Subcutaneous abdominal adipose tissue (tissue), 5 donors: Measurements from ENCODE around the gene C10orf62.

Source experiments
- H3K27ac ChIP-seq: one replicate; pipeline ENCODE4 v1.7.0; 2013; ENCODE audit warnings: low read depth, mild to moderate bottlenecking, inconsistent platforms, low read length, moderate library complexity
- H3K27me3 ChIP-seq, 5 donors: one replicate each; pipeline ENCODE4 v1.7.0; 2013; ENCODE audit warnings: low read length in 5 of 5, inconsistent platforms in 1 of 5; ENCODE audit not compliant: control insufficient read depth in 5 of 5, insufficient read depth in 4 of 5
- H3K36me3 ChIP-seq, 5 donors: one replicate each; pipeline ENCODE4 v1.7.0; 2013; ENCODE audit warnings: low read length in 5 of 5; ENCODE audit not compliant: control insufficient read depth in 5 of 5, insufficient read depth in 5 of 5
- H3K4me1 ChIP-seq, 5 donors: one replicate each; pipeline ENCODE4 v1.7.0; 2013; ENCODE audit warnings: low read length in 5 of 5, mild to moderate bottlenecking in 3 of 5, moderate library complexity in 1 of 5; ENCODE audit not compliant: control insufficient read depth in 5 of 5, insufficient read depth in 5 of 5
- H3K4me3 ChIP-seq, 5 donors: one replicate each; pipeline ENCODE4 v1.7.0; 2013; ENCODE audit warnings: low read length in 5 of 5, low read depth in 1 of 5
- H3K9ac ChIP-seq, 5 donors: one replicate each; pipeline ENCODE4 v1.7.0; 2013; ENCODE audit warnings: low read length in 5 of 5, mild to moderate bottlenecking in 4 of 5, moderate library complexity in 3 of 5
- H3K9me3 ChIP-seq, 5 donors: one replicate each; pipeline ENCODE4 v1.7.0; 2013; ENCODE audit warnings: low read length in 5 of 5; ENCODE audit not compliant: control insufficient read depth in 5 of 5
- donor health status: healthy.
- donor health status: healthy.
- donor health status: healthy.
- donor health status: healthy.
- donor health status: healthy.

Gene C10orf62

DNA sequence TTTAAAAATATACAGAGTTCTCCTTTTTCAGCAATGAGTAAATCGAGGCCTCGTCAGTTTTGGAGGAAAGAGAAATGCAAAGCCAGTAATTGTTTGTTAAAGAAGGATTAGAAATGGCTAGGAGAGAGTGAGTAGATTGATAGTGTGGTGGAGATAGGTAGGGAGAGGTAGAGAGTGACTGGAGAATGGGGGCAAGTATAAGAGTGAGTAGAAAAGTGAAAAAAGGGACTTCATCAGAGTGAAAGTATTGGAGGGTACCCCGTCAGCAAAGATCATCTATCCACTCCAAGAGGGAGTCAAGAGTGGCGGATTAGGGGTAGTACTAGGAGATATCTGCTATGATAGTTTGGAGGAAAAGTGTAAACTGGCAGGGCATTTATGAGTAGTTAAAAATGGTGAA lies 26.2 kb upstream of the C10orf62 start:
- Histone ChIP-seq H3K4me1 (peaks cover 0 to 6% (median 2%) of the 10 kb centered on the region in 5 donors), H3K4me3 (no peak overlapping the region)

GRCh38 chr10:97564776-97565175 lies 24.7 kb upstream of the C10orf62 start:
- Histone ChIP-seq H3K9ac (no peak overlapping the region), H3K4me1 (peaks cover 0 to 6% (median 2%) of the 10 kb centered on the region in 5 donors), H3K27ac (no peak overlapping the region), H3K9me3 (no peaks in the 10 kb centered on the region), H3K27me3 (no peaks in the 10 kb centered on the region), H3K4me3 (no peak overlapping the region), H3K36me3 (peaks cover 3 to 18% (median 16%) of the 10 kb centered on the region in 5 donors)

More for the DNA sequence above, 26.2 kb upstream of the C10orf62 start:
- Histone ChIP-seq H3K27me3 (no peaks in the 10 kb centered on the region), H3K9ac (no peak overlapping the region), H3K27ac (no peak overlapping the region), H3K36me3 (peaks cover 0 to 6% (median 5%) of the 10 kb centered on the region in 5 donors), H3K9me3 (no peaks in the 10 kb centered on the region)

DNA sequence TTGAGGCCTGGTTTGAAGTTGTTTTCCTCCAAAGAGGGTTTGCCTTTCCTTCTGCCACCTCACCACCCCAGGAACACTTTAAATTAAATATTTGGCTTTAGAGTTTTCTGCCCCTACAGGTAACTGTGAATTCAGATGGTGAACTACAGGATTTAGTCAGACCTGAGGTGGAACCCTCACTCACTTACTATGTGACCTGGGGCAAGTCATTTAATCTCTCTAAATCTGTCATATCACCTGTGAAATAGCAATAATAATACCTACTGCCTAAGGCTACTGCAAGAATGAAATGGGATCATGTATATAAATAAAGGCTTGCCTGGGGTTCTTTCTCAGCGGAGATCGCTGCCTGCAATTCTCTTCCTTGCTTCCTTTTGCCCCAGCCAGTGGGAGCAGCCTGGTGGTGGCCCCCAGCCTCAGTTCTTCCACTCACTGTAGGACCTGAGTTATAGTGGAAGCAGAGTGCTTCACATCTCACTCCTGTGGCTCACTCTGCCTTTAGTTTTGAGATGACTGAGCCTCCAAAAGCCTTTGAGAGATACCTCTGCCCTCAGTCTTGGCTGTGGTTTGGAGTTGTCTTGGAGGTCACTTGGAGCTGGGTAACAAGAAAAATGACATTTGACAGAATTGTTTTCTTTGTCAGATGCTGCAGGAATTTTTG lies 23.1 kb upstream of the C10orf62 start:
- Histone ChIP-seq H3K9ac (no peak overlapping the region), H3K27me3 (no peaks in the 10 kb centered on the region), H3K4me3 (no peak overlapping the region), H3K27ac (no peak overlapping the region), H3K9me3 (no peaks in the 10 kb centered on the region), H3K4me1 (peaks cover 0 to 6% (median 2%) of the 10 kb centered on the region in 5 donors), H3K36me3 (peaks cover 3 to 35% (median 32%) of the 10 kb centered on the region in 5 donors)

GRCh38 chr10:97567891-97568290 lies 21.6 kb upstream of the C10orf62 start:
- H3K9me3 ChIP-seq, result no peaks in the 10 kb centered on the region
- H3K4me1 ChIP-seq, result peaks cover 4 to 16% (median 10%) of the 10 kb centered on the region in 5 donors
- no peak overlapping the region for H3K4me3 ChIP-seq
- H3K9ac ChIP-seq, result no peak overlapping the region
- H3K27me3 ChIP-seq, result no peaks in the 10 kb centered on the region
- no peak overlapping the region for H3K27ac ChIP-seq
- H3K36me3 ChIP-seq, result peaks cover 3 to 40% (median 32%) of the 10 kb centered on the region in 5 donors

GRCh38 chr10:97570146-97570788 lies 19.3 kb upstream of the C10orf62 start:
- peaks cover 4 to 17% (median 11%) of the 10 kb centered on the region in 5 donors for H3K4me1 ChIP-seq
- H3K9ac ChIP-seq, result no peak overlapping the region
- no peaks in the 10 kb centered on the region for H3K27me3 ChIP-seq
- H3K36me3 ChIP-seq, result peaks cover 3 to 40% (median 32%) of the 10 kb centered on the region in 5 donors
- no peak overlapping the region for H3K27ac ChIP-seq
- H3K4me3 ChIP-seq, result no peak overlapping the region
- no peaks in the 10 kb centered on the region for H3K9me3 ChIP-seq

DNA sequence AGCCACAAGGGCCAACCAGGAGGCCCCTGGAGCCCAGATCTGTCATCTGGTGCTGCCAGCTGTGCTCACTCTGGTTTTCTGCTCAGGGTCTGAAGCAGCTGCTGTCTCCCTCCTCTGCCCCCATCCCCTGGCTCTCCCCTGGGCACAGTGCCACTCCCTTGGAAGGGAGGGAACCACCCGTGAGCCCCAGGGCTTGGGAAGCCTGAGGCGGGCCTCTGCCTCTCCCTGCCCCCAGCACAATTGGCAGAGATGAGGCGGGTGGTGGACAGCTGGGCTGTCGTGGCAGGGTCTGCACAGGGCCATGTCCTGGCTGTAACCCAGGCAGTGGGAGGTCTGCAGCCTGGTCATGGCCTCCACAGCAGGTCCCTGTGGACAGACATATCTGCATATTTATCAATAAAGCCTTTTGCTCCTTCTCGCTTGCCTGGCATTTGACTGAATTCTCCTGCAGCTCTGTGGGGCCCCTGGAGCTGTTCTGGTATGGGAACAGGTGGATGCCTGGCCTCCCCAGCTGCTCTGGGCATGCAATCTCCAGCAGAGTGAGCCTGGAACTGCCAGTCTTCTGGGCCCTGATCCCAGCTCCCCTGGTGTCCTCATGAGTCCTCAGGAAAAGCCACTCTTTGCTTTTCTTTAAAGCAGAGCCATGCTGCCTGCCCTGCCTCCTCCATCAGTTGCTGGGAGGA lies 18.6 kb upstream of the C10orf62 start:
- no peak overlapping the region for H3K4me3 ChIP-seq
- peaks cover 3 to 40% (median 32%) of the 10 kb centered on the region in 5 donors for H3K36me3 ChIP-seq
- no peak overlapping the region for H3K9ac ChIP-seq
- no peak overlapping the region for H3K27ac ChIP-seq
- H3K4me1 ChIP-seq, result peaks cover 4 to 17% (median 11%) of the 10 kb centered on the region in 5 donors
- H3K9me3 ChIP-seq, result no peaks in the 10 kb centered on the region
- no peaks in the 10 kb centered on the region for H3K27me3 ChIP-seq

GRCh38 chr10:97571622-97572021 lies 17.9 kb upstream of the C10orf62 start:
- peaks cover 3 to 40% (median 32%) of the 10 kb centered on the region in 5 donors for H3K36me3 ChIP-seq
- H3K4me1 ChIP-seq, result peaks cover 4 to 12% (median 11%) of the 10 kb centered on the region in 5 donors
- no peak overlapping the region for H3K27ac ChIP-seq
- no peaks in the 10 kb centered on the region for H3K27me3 ChIP-seq
- H3K4me3 ChIP-seq, result no peak overlapping the region
- H3K9ac ChIP-seq, result no peak overlapping the region
- no peaks in the 10 kb centered on the region for H3K9me3 ChIP-seq

GRCh38 chr10:97572214-97572989 lies 17.1 kb upstream of the C10orf62 start, which contains the start of gene ANKRD2:
TSS of gene ANKRD2 (plus strand) at chr10:97572779. CDS start at chr10:97572789, 10 bp downstream.
- H3K4me3 ChIP-seq, result no peak within 1 kb of the TSS
- no peaks in the 10 kb centered on the region for H3K27me3 ChIP-seq
- H3K36me3 ChIP-seq, result peaks cover 3 to 40% (median 32%) of the 10 kb centered on the region in 5 donors
- H3K27ac ChIP-seq, result no peak within 1 kb of the TSS
- H3K9me3 ChIP-seq, result no peaks in the 10 kb centered on the region
- peaks cover 4 to 11% (median 11%) of the 10 kb centered on the region in 5 donors for H3K4me1 ChIP-seq
- H3K9ac ChIP-seq, result no peak within 1 kb of the TSS

- Histone ChIP-seq H3K4me3 (no peak overlapping the region), H3K27me3 (no peaks in the 10 kb centered on the region), H3K9ac (no peak overlapping the region), H3K36me3 (peaks cover 3 to 37% (median 29%) of the 10 kb centered on the region in 5 donors), H3K4me1 (peaks cover 4 to 11% (median 11%) of the 10 kb centered on the region in 5 donors), H3K9me3 (no peaks in the 10 kb centered on the region), H3K27ac (no peak overlapping the region)
These were observed 16.5 kb upstream of the C10orf62 start for GRCh38 chr10:97573021-97573420.
